CD14-positive monocyte (primary cell): Measurements from ENCODE around the gene ELMO1. TPM values are rescaled to one million over a fixed set of nuclear protein-coding genes. Genes with fewer than 3 reads are reported as not detected.

Source experiments
- DNase-seq, 3 donors: peaks; one replicate each; pipeline ENCODE4 v3.0.0-alpha.2; 2011 to 2022
- H2AFZ ChIP-seq: 2 replicates; pipeline ENCODE4 v1.6.0; 2012; ENCODE audit warnings: mild to moderate bottlenecking, low read depth, low read length, inconsistent platforms; ENCODE audit not compliant: insufficient read depth, poor library complexity, severe bottlenecking
- H3K27ac ChIP-seq, 2 donors: 1 replicate in 1 of 2; 2 replicates in 1 of 2; pipeline ENCODE4 v1.5.1; 2012 to 2013; ENCODE audit warnings: low read length in 2 of 2, control low read depth in 1 of 2, inconsistent platforms in 1 of 2, low read depth in 1 of 2, mild to moderate bottlenecking in 1 of 2
- H3K27me3 ChIP-seq, 2 donors: one replicate each; pipeline versions ENCODE4 v1.6.0 to v1.6.1; 2011 to 2013; ENCODE audit warnings: low read length in 2 of 2; ENCODE audit not compliant: control insufficient read depth in 2 of 2, insufficient read depth in 2 of 2
- H3K36me3 ChIP-seq, 2 donors: replicated peaks in 1 of 2; 1 replicate in 1 of 2; 2 replicates in 1 of 2; pipeline versions ENCODE4 v1.5.1 to v1.6.1; 2012 to 2013; ENCODE audit warnings: low read length in 2 of 2, control low read depth in 1 of 2, inconsistent platforms in 1 of 2, mild to moderate bottlenecking in 1 of 2; ENCODE audit not compliant: insufficient read depth in 2 of 2, control insufficient read depth in 1 of 2
- H3K4me1 ChIP-seq, 2 donors: 1 replicate in 1 of 2; 2 replicates in 1 of 2; pipeline versions ENCODE4 v1.5.1 to v1.6.1; 2012 to 2013; ENCODE audit warnings: low read length in 2 of 2, control low read depth in 1 of 2, inconsistent platforms in 1 of 2, mild to moderate bottlenecking in 1 of 2, moderate library complexity in 1 of 2; ENCODE audit not compliant: insufficient read depth in 2 of 2, control insufficient read depth in 1 of 2
- H3K4me2 ChIP-seq: replicated peaks from 2 replicates; pipeline ENCODE3; 2012; ENCODE audit warnings: low read length, moderate library complexity, mild to moderate bottlenecking; ENCODE audit not compliant: poor library complexity, severe bottlenecking; ENCODE audit errors: extremely low read depth
- H3K4me3 ChIP-seq, 3 experiments: fragments of 200-600 bp in 1 of 3; sonication (generic) in 1 of 3; replicated peaks in 1 of 3; 1 replicate in 2 of 3; 2 replicates in 1 of 3; pipeline ENCODE4 v1.5.1; 2011 to 2013; ENCODE audit warnings: low read length in 3 of 3, mild to moderate bottlenecking in 3 of 3, control low read depth in 2 of 3, low read depth in 2 of 3, inconsistent platforms in 1 of 3, moderate library complexity in 1 of 3
- H3K79me2 ChIP-seq: 2 replicates; pipeline ENCODE4 v1.6.0; 2012; ENCODE audit warnings: mild to moderate bottlenecking, control low read depth, inconsistent platforms, low read length, moderate library complexity; ENCODE audit not compliant: insufficient read depth
- H3K9ac ChIP-seq: 2 replicates; pipeline ENCODE4 v1.6.0; 2017; ENCODE audit warnings: low read length, mild to moderate bottlenecking; ENCODE audit not compliant: insufficient read depth, poor library complexity, severe bottlenecking
- H3K9me3 ChIP-seq, 2 donors: replicated peaks in 1 of 2; 1 replicate in 1 of 2; 2 replicates in 1 of 2; pipeline versions ENCODE4 v1.5.1 to v1.6.1; 2012 to 2013; ENCODE audit warnings: low read length in 2 of 2, control low read depth in 1 of 2; ENCODE audit not compliant: control insufficient read depth in 1 of 2, insufficient read depth in 1 of 2
- H4K20me1 ChIP-seq: 2 replicates; pipeline ENCODE4 v1.6.0; 2012; ENCODE audit warnings: mild to moderate bottlenecking, low read length, control low read depth, moderate library complexity; ENCODE audit not compliant: insufficient read depth
- H3K27ac Mint-ChIP-seq, 7 donors: one replicate each; pipeline ENCODE4 v1.8.0; 2020; ENCODE audit warnings: mild to moderate bottlenecking in 7 of 7, mixed read lengths in 7 of 7, moderate library complexity in 6 of 7, inconsistent platforms in 2 of 7
- H3K27me3 Mint-ChIP-seq, 3 donors: one replicate each; pipeline ENCODE4 v1.8.0; 2021 to 2022; ENCODE audit warnings: low read depth in 3 of 3, mild to moderate bottlenecking in 3 of 3, mixed read lengths in 3 of 3, moderate library complexity in 3 of 3, inconsistent platforms in 1 of 3
- H3K36me3 Mint-ChIP-seq, 2 donors: one replicate each; pipeline ENCODE4 v1.8.0; 2020; ENCODE audit warnings: mixed read lengths in 2 of 2, inconsistent platforms in 1 of 2, mild to moderate bottlenecking in 1 of 2
- H3K4me1 Mint-ChIP-seq: one replicate; pipeline ENCODE4 v1.8.0; 2020; ENCODE audit warnings: mild to moderate bottlenecking, mixed read lengths
- H3K4me3 Mint-ChIP-seq, 2 donors: one replicate each; pipeline ENCODE4 v1.8.0; 2020; ENCODE audit warnings: mild to moderate bottlenecking in 2 of 2, mixed read lengths in 2 of 2, moderate library complexity in 1 of 2
- H3K9me3 Mint-ChIP-seq, 7 donors: one replicate each; pipeline ENCODE4 v1.8.0; 2020 to 2022; ENCODE audit warnings: mixed read lengths in 7 of 7, mild to moderate bottlenecking in 6 of 7, moderate library complexity in 6 of 7, inconsistent platforms in 2 of 7
- CTCF ChIP-seq: fragments of 200-600 bp; IDR thresholded peaks from one replicate; pipeline ENCODE4 v1.8.0; 2022; ENCODE audit warnings: antibody characterized with exemption, mild to moderate bottlenecking
- WGBS: methylation state at CpG from one replicate; pipeline ENCODE4 v1.1.5; 2013; ENCODE audit warnings: missing lambda C conversion rate; ENCODE audit not compliant: insufficient coverage; 5-methylcytosine and 5-hydroxymethylcytosine counted together
- intact Hi-C, 2 donors: fragments of 100-400 bp; cut with micrococcal nuclease; formaldehyde crosslinking; loops; one replicate each; pipeline versions ENCODE4 v1.15.0 to v1.15.1; 2023
- polyA plus RNA-seq, 3 donors: library from polyadenylated mRNA; depleted of rRNA in 1 of 3; unstranded in 2 of 3; stranded (reverse) in 1 of 3; fragments of 300-500 nt in 2 of 3; fragments of >200 nt in 1 of 3; fragmentation: Illumina TruSeq in 2 of 3; gene quantifications; 1 replicate in 2 of 3; 2 replicates in 1 of 3; pipeline ENCODE4 v1.2.3, GENCODE V29; 2012 to 2021

Gene ELMO1
- polyA plus RNA-seq, 3 donors: 46.6 to 50.2 (median 46.7) TPM

DNA sequence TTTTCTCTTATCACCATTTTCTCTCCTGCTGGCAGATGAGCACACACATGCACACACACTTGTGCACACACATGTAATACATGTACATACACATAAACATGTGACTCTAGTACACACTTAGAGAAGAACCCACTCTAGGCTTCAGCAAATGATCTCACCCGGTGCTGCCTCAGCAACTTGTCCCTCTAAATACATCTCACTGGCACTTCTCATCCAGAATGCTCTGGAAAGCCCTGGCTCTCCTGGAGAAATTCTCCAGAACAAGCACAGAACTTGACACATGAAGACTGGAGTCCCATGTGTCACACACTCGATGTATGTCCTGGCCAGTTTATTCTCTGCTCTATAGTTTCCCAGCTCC lies 254.9 kb downstream of the ELMO1 start:
- H3K36me3 ChIP-seq: peaks cover 32 to 76% of the 10 kb centered on the region in 2 donors
- no peak overlapping the region for H2AFZ ChIP-seq
- no peak overlapping the region for H3K27ac ChIP-seq
- no peak for DNase-seq
- H3K4me1 ChIP-seq: no peaks in the 10 kb centered on the region
- H3K79me2 ChIP-seq: no peaks in the 10 kb centered on the region
- H3K27me3 Mint-ChIP-seq: no peaks in the 10 kb centered on the region
- no peak overlapping the region for H3K4me3 Mint-ChIP-seq
- no peak overlapping the region for H3K4me2 ChIP-seq
- intact Hi-C loops: no loop called here
- H4K20me1 ChIP-seq: peaks cover 37% of the 10 kb centered on the region
- H3K9ac ChIP-seq: no peak overlapping the region
- no peaks in the 10 kb centered on the region for H3K9me3 Mint-ChIP-seq
- TF ChIP-seq CTCF: no peak
- no peaks in the 10 kb centered on the region for H3K4me1 Mint-ChIP-seq
- 100% methylated on average over 1 of the region's 2 CpGs for WGBS
- H3K9me3 ChIP-seq: no peaks in the 10 kb centered on the region
- no peak overlapping the region for H3K27ac Mint-ChIP-seq
- no peaks in the 10 kb centered on the region for H3K27me3 ChIP-seq
- H3K4me3 ChIP-seq: no peak overlapping the region
- peaks cover 36 to 55% of the 10 kb centered on the region in 2 donors for H3K36me3 Mint-ChIP-seq

GRCh38 chr7:37193087-37193774 lies 255.4 kb downstream of the ELMO1 start:
- Histone ChIP-seq H3K4me3 (no peak overlapping the region), H2AFZ (no peak overlapping the region), H4K20me1 (peaks cover 31% of the 10 kb centered on the region), H3K27me3 (no peaks in the 10 kb centered on the region), H3K4me1 (no peaks in the 10 kb centered on the region), H3K27ac (no peak overlapping the region), H3K9me3 (no peaks in the 10 kb centered on the region), H3K79me2 (no peaks in the 10 kb centered on the region), H3K36me3 (peaks cover 32 to 74% of the 10 kb centered on the region in 2 donors), H3K9ac (no peak overlapping the region), H3K4me2 (no peak overlapping the region)
- H3K4me3 Mint-ChIP-seq: no peak overlapping the region
- H3K36me3 Mint-ChIP-seq: peaks cover 38 to 52% of the 10 kb centered on the region in 2 donors
- no peaks in the 10 kb centered on the region for H3K27me3 Mint-ChIP-seq
- no peaks in the 10 kb centered on the region for H3K9me3 Mint-ChIP-seq
- TF ChIP-seq CTCF: no peak
- no peaks in the 10 kb centered on the region for H3K4me1 Mint-ChIP-seq
- no peak overlapping the region for H3K27ac Mint-ChIP-seq
- DNase-seq: no peak
- intact Hi-C loops: no loop called here
- 98% methylated on average over 7 of the region's 16 CpGs for WGBS
